ENCODE measurements around the gene R3HCC1L. TPM values are rescaled to one million over a fixed set of nuclear protein-coding genes. Genes with fewer than 3 reads are reported as not detected.
A peak's percentile ranks its signal among the peaks of the same experiment; 100 is the strongest.

The R3HCC1L gene
- total RNA-seq, 6 donors from 2014 or later = 13.2 to 24.1 (median 16.3) TPM

DNA sequence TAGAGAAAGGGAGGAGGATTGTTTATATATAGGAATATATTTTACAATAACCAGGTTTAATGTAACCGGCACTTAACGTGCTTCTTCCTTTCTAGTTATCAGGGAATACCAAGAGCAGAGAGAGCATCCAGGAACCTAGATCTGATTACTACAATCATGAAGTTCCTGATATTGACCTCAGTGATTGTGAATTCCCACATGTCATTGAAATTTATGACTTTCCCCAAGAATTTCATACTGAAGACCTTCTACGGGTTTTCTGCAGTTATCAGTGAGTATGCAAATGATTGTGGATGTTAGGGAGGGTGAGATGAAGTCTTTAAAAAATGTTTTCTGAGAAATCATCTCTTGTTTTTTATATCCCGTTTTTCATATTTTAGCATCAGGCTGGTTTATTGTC is 97.0 kb downstream of the R3HCC1L start:
- TF ChIP-seq EP300 (IDR thresholded peaks at IDR 0.05) (no peak), POLR2AphosphoS5 (IDR thresholded peaks at IDR 0.05) (no peak), POLR2A (IDR thresholded peaks at IDR 0.05) (no peak)
- TF ChIP-seq, protein P1, sequence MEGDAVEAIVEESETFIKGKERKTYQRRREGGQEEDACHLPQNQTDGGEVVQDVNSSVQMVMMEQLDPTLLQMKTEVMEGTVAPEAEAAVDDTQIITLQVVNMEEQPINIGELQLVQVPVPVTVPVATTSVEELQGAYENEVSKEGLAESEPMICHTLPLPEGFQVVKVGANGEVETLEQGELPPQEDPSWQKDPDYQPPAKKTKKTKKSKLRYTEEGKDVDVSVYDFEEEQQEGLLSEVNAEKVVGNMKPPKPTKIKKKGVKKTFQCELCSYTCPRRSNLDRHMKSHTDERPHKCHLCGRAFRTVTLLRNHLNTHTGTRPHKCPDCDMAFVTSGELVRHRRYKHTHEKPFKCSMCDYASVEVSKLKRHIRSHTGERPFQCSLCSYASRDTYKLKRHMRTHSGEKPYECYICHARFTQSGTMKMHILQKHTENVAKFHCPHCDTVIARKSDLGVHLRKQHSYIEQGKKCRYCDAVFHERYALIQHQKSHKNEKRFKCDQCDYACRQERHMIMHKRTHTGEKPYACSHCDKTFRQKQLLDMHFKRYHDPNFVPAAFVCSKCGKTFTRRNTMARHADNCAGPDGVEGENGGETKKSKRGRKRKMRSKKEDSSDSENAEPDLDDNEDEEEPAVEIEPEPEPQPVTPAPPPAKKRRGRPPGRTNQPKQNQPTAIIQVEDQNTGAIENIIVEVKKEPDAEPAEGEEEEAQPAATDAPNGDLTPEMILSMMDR (IDR thresholded peaks at IDR 0.05) = no peak
- Histone ChIP-seq H3K9me3 (peaks cover 0 to 3% (median 0%) of the 10 kb centered on the region in 4 donors), H3K36me3 (peaks cover 7 to 32% (median 12%) of the 10 kb centered on the region in 4 donors), H3K27me3 (no peaks in the 10 kb centered on the region), H3K4me1 (no peaks in the 10 kb centered on the region), H3K27ac (no peak overlapping the region), H3K4me3 (no peak overlapping the region)
- 97 to 98% methylated on average over 4 of the region's 4 CpGs for WGBS, 2 donors
- DNase-seq (no peak), ATAC-seq (ENCODE audit: low FRiP score in 2 of 2) (no peak)

- Histone ChIP-seq H3K9me3 (no peaks in the 10 kb centered on the region), H3K27me3 (no peaks in the 10 kb centered on the region), H3K36me3 (peaks cover 7 to 72% (median 17%) of the 10 kb centered on the region in 4 donors), H3K4me3 (no peak overlapping the region), H3K4me1 (no peaks in the 10 kb centered on the region), H3K27ac (no peak overlapping the region)
- ATAC-seq (ENCODE audit: low FRiP score in 2 of 2) = peak in 1 of 2 donors; percentile 48
- TF ChIP-seq POLR2AphosphoS5 (IDR thresholded peaks at IDR 0.05) (no peak), EP300 (IDR thresholded peaks at IDR 0.05) (no peak), POLR2A (IDR thresholded peaks at IDR 0.05) (no peak)
- TF ChIP-seq, protein P1 (IDR thresholded peaks at IDR 0.05) = no peak
- WGBS, 2 donors = 86 to 97% methylated on average over 5 of the region's 5 CpGs
- no peak for DNase-seq
Observed at GRCh38 chr10:98235846-98236245, 101.4 kb downstream of the R3HCC1L start.

DNA sequence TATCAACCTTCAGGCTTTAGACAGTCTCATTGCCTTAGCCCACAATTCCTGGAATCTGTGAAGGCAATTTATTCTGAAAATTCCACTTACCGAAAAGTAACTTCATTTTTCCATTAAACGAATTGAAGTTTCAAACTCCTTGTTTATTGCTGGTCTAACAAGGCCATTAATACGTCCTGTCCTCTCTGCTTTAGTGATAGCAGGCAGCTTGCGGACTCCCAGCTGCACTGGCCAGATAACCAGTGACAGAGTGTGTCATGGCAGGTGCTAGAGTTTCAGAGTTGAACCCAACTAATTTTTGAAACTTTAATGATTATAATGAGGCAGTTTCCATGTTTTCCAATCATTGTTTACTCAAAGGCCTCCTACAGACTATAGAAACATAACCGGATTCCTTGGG is 102.4 kb downstream of the R3HCC1L start:
- H3K4me1 ChIP-seq = no peaks in the 10 kb centered on the region
- no peak overlapping the region for H3K27ac ChIP-seq
- DNase-seq = no peak
- H3K27me3 ChIP-seq = no peaks in the 10 kb centered on the region
- ATAC-seq (ENCODE audit: low FRiP score in 2 of 2) = no peak
- H3K9me3 ChIP-seq = no peaks in the 10 kb centered on the region
- TF ChIP-seq EP300 (IDR thresholded peaks at IDR 0.05) (no peak), POLR2AphosphoS5 (IDR thresholded peaks at IDR 0.05) (no peak), POLR2A (IDR thresholded peaks at IDR 0.05) (no peak)
- TF ChIP-seq, protein P1 (IDR thresholded peaks at IDR 0.05) = no peak
- WGBS, 2 donors = 91% methylated on average over 5 of the region's 5 CpGs
- H3K4me3 ChIP-seq = no peak overlapping the region
- peaks cover 7 to 67% (median 17%) of the 10 kb centered on the region in 4 donors for H3K36me3 ChIP-seq

GRCh38 chr10:98238391-98238790 is 103.9 kb downstream of the R3HCC1L start:
- TF ChIP-seq POLR2A (IDR thresholded peaks at IDR 0.05) = no peak
- TF ChIP-seq POLR2AphosphoS5 (IDR thresholded peaks at IDR 0.05) = no peak
- TF ChIP-seq, protein P1 (IDR thresholded peaks at IDR 0.05) = no peak
- no peak for TF ChIP-seq EP300 (IDR thresholded peaks at IDR 0.05)
- peaks cover 7 to 69% (median 17%) of the 10 kb centered on the region in 4 donors for H3K36me3 ChIP-seq
- 89 to 96% methylated on average over 1 of the region's 1 CpG for WGBS, 2 donors
- no peaks in the 10 kb centered on the region for H3K27me3 ChIP-seq
- H3K9me3 ChIP-seq = no peaks in the 10 kb centered on the region
- H3K4me3 ChIP-seq = no peak overlapping the region
- no peaks in the 10 kb centered on the region for H3K4me1 ChIP-seq
- DNase-seq (no peak), ATAC-seq (ENCODE audit: low FRiP score in 2 of 2) (no peak)
- H3K27ac ChIP-seq = no peak overlapping the region

GRCh38 chr10:98240524-98240923 is 106.1 kb downstream of the R3HCC1L start:
- ATAC-seq (ENCODE audit: low FRiP score in 2 of 2) (no peak), DNase-seq (no peak)
- H3K27me3 ChIP-seq = no peaks in the 10 kb centered on the region
- H3K4me1 ChIP-seq = no peaks in the 10 kb centered on the region
- TF ChIP-seq EP300 (IDR thresholded peaks at IDR 0.05) = no peak
- TF ChIP-seq POLR2AphosphoS5 (IDR thresholded peaks at IDR 0.05) = no peak
- no peak for TF ChIP-seq POLR2A (IDR thresholded peaks at IDR 0.05)
- H3K9me3 ChIP-seq = no peaks in the 10 kb centered on the region
- WGBS, 2 donors = 85 to 88% methylated on average over 3 of the region's 3 CpGs
- no peak overlapping the region for H3K4me3 ChIP-seq
- peaks cover 7 to 74% (median 22%) of the 10 kb centered on the region in 4 donors for H3K36me3 ChIP-seq
- H3K27ac ChIP-seq = no peak overlapping the region
